Activated naive CD4-positive, alpha-beta T cell treated with anti-CD3 and anti-CD28 coated beads, Interleukin-2, amount 50 U/mL, for 24 hours (primary cell): ENCODE measurements around the gene LMNTD2.

Source experiments
- H3K27ac Mint-ChIP-seq: one replicate; pipeline ENCODE4 v1.8.0; 2021; ENCODE audit warnings: mild to moderate bottlenecking, mixed read lengths
- H3K27me3 Mint-ChIP-seq: one replicate; pipeline ENCODE4 v1.8.0; 2021; ENCODE audit warnings: mixed read lengths
- H3K36me3 Mint-ChIP-seq: one replicate; pipeline ENCODE4 v1.8.0; 2021; ENCODE audit warnings: mixed read lengths
- H3K4me1 Mint-ChIP-seq: one replicate; pipeline ENCODE4 v1.8.0; 2021; ENCODE audit warnings: mixed read lengths
- H3K4me3 Mint-ChIP-seq: one replicate; pipeline ENCODE4 v1.8.0; 2021; ENCODE audit warnings: mild to moderate bottlenecking, mixed read lengths
- H3K9me3 Mint-ChIP-seq: one replicate; pipeline ENCODE4 v1.8.0; 2021; ENCODE audit warnings: mixed read lengths

The LMNTD2 gene

GRCh38 chr11:560305-561147 lies at the start of gene LMNTD2, which contains the start of gene RASSF7:
LMNTD2 (minus strand) TSS chr11:560738; CDS start chr11:560716, 22 bp downstream.
RASSF7 (plus strand) TSS chr11:560970; CDS start chr11:561769, 799 bp downstream.
- H3K9me3 Mint-ChIP-seq: no peaks in the 10 kb centered on the region
- H3K36me3 Mint-ChIP-seq: no peaks in the 10 kb centered on the region
- H3K4me3 Mint-ChIP-seq: peak within 1 kb of the TSS; percentile 91
- H3K4me1 Mint-ChIP-seq: peaks cover 17% of the 10 kb centered on the region
- peak within 1 kb of the TSS; percentile 59 for H3K27ac Mint-ChIP-seq
- no peaks in the 10 kb centered on the region for H3K27me3 Mint-ChIP-seq

- H3K9me3 Mint-ChIP-seq: no peaks in the 10 kb centered on the region
- H3K4me1 Mint-ChIP-seq: peaks cover 10% of the 10 kb centered on the region
- no peak overlapping the region for H3K4me3 Mint-ChIP-seq
- peaks cover 3% of the 10 kb centered on the region for H3K36me3 Mint-ChIP-seq
- no peaks in the 10 kb centered on the region for H3K27me3 Mint-ChIP-seq
- H3K27ac Mint-ChIP-seq: no peak overlapping the region
These were observed 48.8 kb upstream of the LMNTD2 start for GRCh38 chr11:609341-609811.

- no peaks in the 10 kb centered on the region for H3K27me3 Mint-ChIP-seq
- H3K9me3 Mint-ChIP-seq: no peaks in the 10 kb centered on the region
- peaks cover 6% of the 10 kb centered on the region for H3K4me1 Mint-ChIP-seq
- no peak overlapping the region for H3K4me3 Mint-ChIP-seq
- no peak overlapping the region for H3K27ac Mint-ChIP-seq
- H3K36me3 Mint-ChIP-seq: peaks cover 6% of the 10 kb centered on the region
These were observed 48.3 kb upstream of the LMNTD2 start for GRCh38 chr11:608791-609251.

GRCh38 chr11:607971-608659 lies 47.6 kb upstream of the LMNTD2 start:
- H3K9me3 Mint-ChIP-seq: no peaks in the 10 kb centered on the region
- no peaks in the 10 kb centered on the region for H3K27me3 Mint-ChIP-seq
- peaks cover 6% of the 10 kb centered on the region for H3K4me1 Mint-ChIP-seq
- peaks cover 6% of the 10 kb centered on the region for H3K36me3 Mint-ChIP-seq
- H3K4me3 Mint-ChIP-seq: no peak overlapping the region
- no peak overlapping the region for H3K27ac Mint-ChIP-seq

GRCh38 chr11:607020-607780 lies 46.7 kb upstream of the LMNTD2 start:
- H3K27ac Mint-ChIP-seq: peak overlapping the region; percentile 23
- H3K9me3 Mint-ChIP-seq: no peaks in the 10 kb centered on the region
- H3K4me1 Mint-ChIP-seq: peaks cover 2% of the 10 kb centered on the region
- H3K36me3 Mint-ChIP-seq: peaks cover 6% of the 10 kb centered on the region
- no peak overlapping the region for H3K4me3 Mint-ChIP-seq
- no peaks in the 10 kb centered on the region for H3K27me3 Mint-ChIP-seq

GRCh38 chr11:606245-606644 lies 45.7 kb upstream of the LMNTD2 start:
- Mint-ChIP-seq H3K27me3 (no peaks in the 10 kb centered on the region), H3K27ac (no peak overlapping the region), H3K4me3 (no peak overlapping the region), H3K9me3 (no peaks in the 10 kb centered on the region), H3K36me3 (peaks cover 6% of the 10 kb centered on the region), H3K4me1 (no peaks in the 10 kb centered on the region)

GRCh38 chr11:605286-606129 lies 45.0 kb upstream of the LMNTD2 start:
- Mint-ChIP-seq H3K9me3 (no peaks in the 10 kb centered on the region), H3K4me1 (no peaks in the 10 kb centered on the region), H3K27ac (no peak overlapping the region), H3K27me3 (no peaks in the 10 kb centered on the region), H3K36me3 (peaks cover 6% of the 10 kb centered on the region), H3K4me3 (no peak overlapping the region)

GRCh38 chr11:603154-603553 lies 42.6 kb upstream of the LMNTD2 start:
- no peaks in the 10 kb centered on the region for H3K9me3 Mint-ChIP-seq
- H3K4me1 Mint-ChIP-seq: no peaks in the 10 kb centered on the region
- H3K27ac Mint-ChIP-seq: no peak overlapping the region
- H3K4me3 Mint-ChIP-seq: no peak overlapping the region
- no peaks in the 10 kb centered on the region for H3K27me3 Mint-ChIP-seq
- peaks cover 6% of the 10 kb centered on the region for H3K36me3 Mint-ChIP-seq

GRCh38 chr11:601573-602245 lies 41.2 kb upstream of the LMNTD2 start:
- Mint-ChIP-seq H3K27ac (no peak overlapping the region), H3K9me3 (no peaks in the 10 kb centered on the region), H3K36me3 (peaks cover 8% of the 10 kb centered on the region), H3K27me3 (no peaks in the 10 kb centered on the region), H3K4me3 (no peak overlapping the region), H3K4me1 (no peaks in the 10 kb centered on the region)

- no peaks in the 10 kb centered on the region for H3K9me3 Mint-ChIP-seq
- H3K36me3 Mint-ChIP-seq: peaks cover 5% of the 10 kb centered on the region
- H3K4me1 Mint-ChIP-seq: no peaks in the 10 kb centered on the region
- H3K27ac Mint-ChIP-seq: no peak overlapping the region
- H3K27me3 Mint-ChIP-seq: no peaks in the 10 kb centered on the region
- no peak overlapping the region for H3K4me3 Mint-ChIP-seq
These were observed 37.6 kb upstream of the LMNTD2 start for GRCh38 chr11:598005-598680.

GRCh38 chr11:597166-597725 lies 36.7 kb upstream of the LMNTD2 start:
- no peaks in the 10 kb centered on the region for H3K27me3 Mint-ChIP-seq
- H3K27ac Mint-ChIP-seq: no peak overlapping the region
- H3K4me1 Mint-ChIP-seq: no peaks in the 10 kb centered on the region
- peaks cover 8% of the 10 kb centered on the region for H3K36me3 Mint-ChIP-seq
- no peaks in the 10 kb centered on the region for H3K9me3 Mint-ChIP-seq
- H3K4me3 Mint-ChIP-seq: no peak overlapping the region

GRCh38 chr11:596374-596773 lies 35.8 kb upstream of the LMNTD2 start:
- no peaks in the 10 kb centered on the region for H3K27me3 Mint-ChIP-seq
- H3K36me3 Mint-ChIP-seq: peaks cover 10% of the 10 kb centered on the region
- H3K4me1 Mint-ChIP-seq: no peaks in the 10 kb centered on the region
- H3K9me3 Mint-ChIP-seq: no peaks in the 10 kb centered on the region
- H3K27ac Mint-ChIP-seq: no peak overlapping the region
- no peak overlapping the region for H3K4me3 Mint-ChIP-seq

GRCh38 chr11:595400-595799 lies 34.9 kb upstream of the LMNTD2 start:
- H3K9me3 Mint-ChIP-seq: no peaks in the 10 kb centered on the region
- H3K4me3 Mint-ChIP-seq: no peak overlapping the region
- H3K27ac Mint-ChIP-seq: no peak overlapping the region
- H3K4me1 Mint-ChIP-seq: no peaks in the 10 kb centered on the region
- peaks cover 12% of the 10 kb centered on the region for H3K36me3 Mint-ChIP-seq
- no peaks in the 10 kb centered on the region for H3K27me3 Mint-ChIP-seq

GRCh38 chr11:593347-593746 lies 32.8 kb upstream of the LMNTD2 start:
- Mint-ChIP-seq H3K27me3 (no peaks in the 10 kb centered on the region), H3K27ac (no peak overlapping the region), H3K9me3 (no peaks in the 10 kb centered on the region), H3K4me1 (peaks cover 11% of the 10 kb centered on the region), H3K4me3 (no peak overlapping the region), H3K36me3 (peaks cover 16% of the 10 kb centered on the region)
